Stimulated activated CD4-positive, alpha-beta T cell treated with anti-CD3 and anti-CD28 coated beads, Interleukin-1b, Interleukin-23, amount 100 ng/mL, for 24 hours (primary cell): ENCODE measurements around the gene DRG1.
"Not testable (repeated sequence)": the region's sequence is repeated elsewhere in the genome, so short reads cannot be mapped to it uniquely, and the experiment has no call there.

ENCODE experiments used
- DNase-seq, 4 experiments: peaks; one replicate each; pipeline ENCODE4 v3.0.0-alpha.2; 2020; ENCODE audit warnings: low read depth in 4 of 4, low spot score in 1 of 4

Gene DRG1

GRCh38 chr22:31399211-31400022 is at the start of gene DRG1:
TSS of gene DRG1 (plus strand) at chr22:31399604. CDS start at chr22:31399684, 80 bp downstream.
- DNase-seq, result peak; percentile 86 to 97 (median 94)

- no peak for DNase-seq
Measured at GRCh38 chr22:31349960-31350359, 49.4 kb upstream of the DRG1 start.

- no peak for DNase-seq
Measured at GRCh38 chr22:31350410-31350863, 49.0 kb upstream of the DRG1 start.

- no peak for DNase-seq
Measured at GRCh38 chr22:31354515-31354914, 44.9 kb upstream of the DRG1 start.

- no peak for DNase-seq
Measured at GRCh38 chr22:31360029-31360428, 39.4 kb upstream of the DRG1 start.

- no peak for DNase-seq
Measured at GRCh38 chr22:31361743-31362142, 37.7 kb upstream of the DRG1 start.

- DNase-seq, result no peak
Measured at GRCh38 chr22:31363885-31364465, 35.4 kb upstream of the DRG1 start.

GRCh38 chr22:31367426-31367825 is 32.0 kb upstream of the DRG1 start:
- no peak for DNase-seq

- no peak for DNase-seq
Measured at GRCh38 chr22:31377612-31378011, 21.8 kb upstream of the DRG1 start.

GRCh38 chr22:31378123-31378522 is 21.3 kb upstream of the DRG1 start:
- DNase-seq, result no peak

GRCh38 chr22:31378651-31379050 is 20.8 kb upstream of the DRG1 start:
- not testable (repeated sequence) for DNase-seq

- no peak for DNase-seq
Measured at GRCh38 chr22:31393893-31394292, 5.5 kb upstream of the DRG1 start.

- no peak for DNase-seq
Measured at GRCh38 chr22:31394326-31394725, 5.1 kb upstream of the DRG1 start.

- DNase-seq, result no peak
Measured at GRCh38 chr22:31398231-31398630, 1.2 kb upstream of the DRG1 start.

- no peak for DNase-seq
Measured at GRCh38 chr22:31400023-31400397, 606 bp downstream of the DRG1 start.

GRCh38 chr22:31402350-31402749 is 2.9 kb downstream of the DRG1 start:
- not testable (repeated sequence) for DNase-seq

GRCh38 chr22:31425331-31426050 is 26.1 kb downstream of the DRG1 start:
- no peak for DNase-seq

- no peak for DNase-seq
Measured at GRCh38 chr22:31431950-31432349, 32.5 kb downstream of the DRG1 start.

GRCh38 chr22:31436132-31436531 is 36.7 kb downstream of the DRG1 start:
- no peak for DNase-seq

GRCh38 chr22:31439808-31440207 is 40.4 kb downstream of the DRG1 start:
- DNase-seq, result no peak

GRCh38 chr22:31440681-31441080 is 41.3 kb downstream of the DRG1 start:
- no peak for DNase-seq

GRCh38 chr22:31441652-31442051 is 42.2 kb downstream of the DRG1 start:
- DNase-seq, result no peak
